ENCODE data around the gene NEUROG3.

- TF ChIP-seq CTCF (IDR thresholded peaks at IDR 0.05) (no peak), POLR2A (IDR thresholded peaks at IDR 0.05) (no peak), POLR2AphosphoS5 (IDR thresholded peaks at IDR 0.05) (no peak)
Measured at GRCh38 chr10:69568472-69569395, 4.5 kb downstream of the NEUROG3 start.
